Caco-2 (cell line): Measurements from ENCODE around the gene C22orf31. TPM values are rescaled to one million over a fixed set of nuclear protein-coding genes. Genes with fewer than 3 reads are reported as not detected.

ENCODE experiments used
- BruUV-seq: library from RNA; stranded (reverse); fragments of 400-500 nt; replicated peaks from 2 replicates; lab custom pipeline; 2021; lab: Mats Ljungman, UMichigan
- CTCF ChIA-PET: fragments of 300-600 bp; sonication (Branson Sonifier 250); formaldehyde crosslinking; loops from one replicate; lab custom pipeline; 2022; ENCODE audit warnings: antibody characterized with exemption; lab: Charles Lee
- POLR2A ChIA-PET: fragments of 300-600 bp; sonication (Branson Sonifier 250); formaldehyde crosslinking; loops from one replicate; lab custom pipeline; 2022; ENCODE audit warnings: antibody characterized with exemption; lab: Charles Lee
- DNase-seq, 2 experiments: peaks; one replicate each; pipeline versions ENCODE4 v3.0.0 to v3.0.0-alpha.2; 2020 to 2022
- H3K27me3 ChIP-seq: replicated peaks from 2 replicates; pipeline ENCODE4 v1.6.0; 2011; ENCODE audit warnings: low read length; ENCODE audit not compliant: control insufficient read depth, insufficient read depth
- H3K36me3 ChIP-seq: 2 replicates; pipeline ENCODE4 v1.5.1; 2011; ENCODE audit warnings: low read length; ENCODE audit not compliant: control insufficient read depth, insufficient read depth
- H3K4me1 ChIP-seq: fragments of 250-450 bp; sonication (Bioruptor Pico); 2 replicates; pipeline ENCODE4 v1.5.1; 2020; ENCODE audit warnings: mild to moderate bottlenecking
- H3K4me3 ChIP-seq: 2 replicates; pipeline ENCODE4 v1.5.1; 2011; ENCODE audit warnings: low read depth, mild to moderate bottlenecking, control low read depth, low read length
- H3K9me3 ChIP-seq: fragments of 250-450 bp; sonication (Bioruptor Pico); 2 replicates; pipeline ENCODE4 v1.5.1; 2020; ENCODE audit warnings: mild to moderate bottlenecking, moderate library complexity
- H3K27ac Mint-ChIP-seq: one replicate; pipeline ENCODE4 v1.8.0; 2022; ENCODE audit warnings: mixed read lengths; ENCODE audit not compliant: unreplicated experiment
- H3K27me3 Mint-ChIP-seq: one replicate; pipeline ENCODE4 v1.8.0; 2022; ENCODE audit warnings: mixed read lengths; ENCODE audit not compliant: insufficient read depth, unreplicated experiment
- H3K36me3 Mint-ChIP-seq: one replicate; pipeline ENCODE4 v1.8.0; 2022; ENCODE audit warnings: mild to moderate bottlenecking, mixed read lengths; ENCODE audit not compliant: insufficient read depth, unreplicated experiment
- H3K4me1 Mint-ChIP-seq: one replicate; pipeline ENCODE4 v1.8.0; 2022; ENCODE audit warnings: low read depth, mixed read lengths; ENCODE audit not compliant: unreplicated experiment
- H3K4me3 Mint-ChIP-seq: one replicate; pipeline ENCODE4 v1.8.0; 2022; ENCODE audit warnings: mild to moderate bottlenecking, moderate library complexity, mixed read lengths; ENCODE audit not compliant: unreplicated experiment
- H3K9me3 Mint-ChIP-seq: one replicate; pipeline ENCODE4 v1.8.0; 2022; ENCODE audit warnings: mixed read lengths; ENCODE audit not compliant: unreplicated experiment
- CTCF ChIP-seq, 2 experiments: fragments of 200-600 bp in 1 of 2; IDR thresholded peaks; 1 replicate in 1 of 2; 2 replicates in 1 of 2; pipeline versions ENCODE4 v1.5.1 to v1.8.0; 2011 to 2022; ENCODE audit warnings: antibody characterized with exemption in 1 of 2, control low read depth in 1 of 2, inconsistent platforms in 1 of 2, low read depth in 1 of 2, low read length in 1 of 2, mild to moderate bottlenecking in 1 of 2, moderate library complexity in 1 of 2; ENCODE audit not compliant: insufficient read depth in 1 of 2, severe bottlenecking in 1 of 2, unreplicated experiment in 1 of 2
- intact Hi-C: fragments of 100-400 bp; cut with micrococcal nuclease; formaldehyde crosslinking; loops from one replicate; pipeline ENCODE4 v1.10.0; 2022; ENCODE audit not compliant: unreplicated experiment
- total RNA-seq: library from RNA; stranded (reverse); gene quantifications from 2 replicates; pipeline ENCODE4 v1.2.3, GENCODE V29; 2022

The C22orf31 gene
- total RNA-seq, 1 experiment from 2014 or later: not detected

GRCh38 chr22:29093030-29093429 is 31.4 kb upstream of the C22orf31 start:
- ChIA-PET CTCF (no interaction called here), POLR2A (no interaction called here)
- Histone ChIP-seq H3K27me3 (no peaks in the 10 kb centered on the region), H3K36me3 (no peaks in the 10 kb centered on the region), H3K4me1 (peaks cover 26% of the 10 kb centered on the region), H3K4me3 (no peak overlapping the region), H3K9me3 (no peaks in the 10 kb centered on the region)
- BruUV-seq: no TSS peak
- TF ChIP-seq CTCF (IDR thresholded peaks at IDR 0.05; ENCODE audit: insufficient read depth in 1 of 2, low read depth in 1 of 2, low read length in 1 of 2, severe bottlenecking in 1 of 2, unreplicated experiment in 1 of 2): no peak
- intact Hi-C loops: no loop called here
- no peaks in the 10 kb centered on the region for H3K9me3 Mint-ChIP-seq
- no peak overlapping the region for H3K4me3 Mint-ChIP-seq
- H3K36me3 Mint-ChIP-seq: peaks cover 15% of the 10 kb centered on the region
- peak overlapping the region; percentile 17 for H3K27ac Mint-ChIP-seq
- no peaks in the 10 kb centered on the region for H3K27me3 Mint-ChIP-seq
- DNase-seq: no peak
- peaks cover 36% of the 10 kb centered on the region for H3K4me1 Mint-ChIP-seq

GRCh38 chr22:29092243-29092642 is 30.6 kb upstream of the C22orf31 start:
- peaks cover 36% of the 10 kb centered on the region for H3K4me1 Mint-ChIP-seq
- no peak for DNase-seq
- Histone ChIP-seq H3K36me3 (no peaks in the 10 kb centered on the region), H3K4me1 (peaks cover 26% of the 10 kb centered on the region), H3K9me3 (no peaks in the 10 kb centered on the region), H3K27me3 (no peaks in the 10 kb centered on the region), H3K4me3 (no peak overlapping the region)
- H3K27me3 Mint-ChIP-seq: no peaks in the 10 kb centered on the region
- ChIA-PET CTCF (no interaction called here), POLR2A (no interaction called here)
- TF ChIP-seq CTCF (IDR thresholded peaks at IDR 0.05; ENCODE audit: insufficient read depth in 1 of 2, low read depth in 1 of 2, low read length in 1 of 2, severe bottlenecking in 1 of 2, unreplicated experiment in 1 of 2): no peak
- intact Hi-C loops: no loop called here
- H3K4me3 Mint-ChIP-seq: no peak overlapping the region
- no peaks in the 10 kb centered on the region for H3K9me3 Mint-ChIP-seq
- no TSS peak for BruUV-seq
- H3K27ac Mint-ChIP-seq: no peak overlapping the region
- H3K36me3 Mint-ChIP-seq: peaks cover 15% of the 10 kb centered on the region

DNA sequence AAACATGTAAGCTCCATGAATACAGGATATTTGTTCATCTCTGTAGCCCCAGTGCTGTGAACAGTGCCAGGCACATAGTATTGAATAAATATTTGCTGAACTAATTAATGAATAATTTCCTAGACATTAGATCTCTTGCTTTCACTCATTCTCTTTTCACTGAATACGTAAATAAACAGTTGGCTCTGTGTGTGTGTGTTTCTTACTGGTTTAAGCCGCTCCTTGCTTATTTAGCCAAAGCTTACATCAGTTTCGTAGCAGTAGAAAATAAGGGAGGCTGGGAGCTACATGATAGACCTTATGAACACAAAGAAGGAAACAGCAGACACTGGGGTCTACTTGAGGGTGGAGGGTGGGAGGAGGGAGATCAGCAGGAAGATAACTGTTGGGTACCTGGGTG is 28.4 kb upstream of the C22orf31 start:
- H3K9me3 ChIP-seq: no peaks in the 10 kb centered on the region
- H3K36me3 ChIP-seq: no peaks in the 10 kb centered on the region
- ChIA-PET CTCF (no interaction called here), POLR2A (no interaction called here)
- no peaks in the 10 kb centered on the region for H3K27me3 ChIP-seq
- H3K4me1 Mint-ChIP-seq: peaks cover 29% of the 10 kb centered on the region
- H3K27ac Mint-ChIP-seq: no peak overlapping the region
- peaks cover 4% of the 10 kb centered on the region for H3K4me1 ChIP-seq
- no peak overlapping the region for H3K4me3 ChIP-seq
- H3K36me3 Mint-ChIP-seq: peaks cover 13% of the 10 kb centered on the region
- no peaks in the 10 kb centered on the region for H3K27me3 Mint-ChIP-seq
- H3K4me3 Mint-ChIP-seq: no peak overlapping the region
- no peak for TF ChIP-seq CTCF (IDR thresholded peaks at IDR 0.05; ENCODE audit: insufficient read depth in 1 of 2, low read depth in 1 of 2, low read length in 1 of 2, severe bottlenecking in 1 of 2, unreplicated experiment in 1 of 2)
- BruUV-seq: no TSS peak
- no peaks in the 10 kb centered on the region for H3K9me3 Mint-ChIP-seq
- intact Hi-C loops: no loop called here
- DNase-seq: no peak
